ENCODE results near the gene RNF148.

Gene RNF148

GRCh38 chr7:122672536-122672935 is 30.2 kb downstream of the RNF148 start:
- H3K27ac ChIP-seq = no peak overlapping the region
- TF ChIP-seq CTCF (conservative IDR thresholded peaks at IDR 0.05) = no peak

DNA sequence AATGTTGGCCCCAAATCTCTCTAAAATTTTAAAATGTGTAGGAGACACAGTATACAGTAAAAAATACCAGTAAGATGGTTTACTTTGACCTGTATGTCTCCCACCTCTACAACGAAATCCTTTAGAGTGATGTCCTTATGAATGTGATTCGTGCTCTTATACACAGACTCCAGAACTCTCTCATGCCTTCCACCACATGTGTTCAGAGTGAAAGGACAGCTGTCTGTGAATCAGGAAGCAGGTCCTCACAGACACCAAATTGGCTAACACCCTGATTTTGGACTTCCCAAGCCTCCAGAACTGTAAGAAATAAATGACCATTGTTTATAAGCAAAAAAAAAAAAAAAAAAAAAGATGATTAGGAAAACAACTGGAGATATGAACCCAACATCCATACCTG is 39.0 kb downstream of the RNF148 start:
- H3K27ac ChIP-seq = no peak overlapping the region
- no peak for TF ChIP-seq CTCF (conservative IDR thresholded peaks at IDR 0.05)

- no peak overlapping the region for H3K27ac ChIP-seq
- no peak for TF ChIP-seq CTCF (conservative IDR thresholded peaks at IDR 0.05)
These were observed 43.9 kb downstream of the RNF148 start for GRCh38 chr7:122658856-122659255.

DNA sequence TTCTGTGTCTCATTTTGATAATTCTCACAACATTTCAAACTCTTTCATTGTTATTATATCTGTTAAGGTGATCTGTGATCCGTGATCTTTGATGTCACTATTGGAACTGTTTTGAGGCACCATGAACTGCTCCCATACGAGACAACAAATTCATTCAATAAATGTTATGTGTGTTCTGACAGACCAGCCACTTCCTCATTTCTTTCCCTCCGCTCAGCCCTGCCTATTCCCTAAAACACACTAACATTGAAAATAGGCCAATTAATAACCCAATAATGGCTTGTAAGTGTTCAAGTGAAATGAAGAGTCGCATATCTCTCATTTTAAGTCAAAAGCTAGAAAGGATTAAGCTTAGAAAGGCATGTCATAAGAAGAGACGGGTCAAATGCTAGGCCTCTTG is 49.0 kb downstream of the RNF148 start:
- no peak for TF ChIP-seq CTCF (conservative IDR thresholded peaks at IDR 0.05)
- peak overlapping the region; percentile 89 for H3K27ac ChIP-seq

GRCh38 chr7:122652876-122653275 is 49.8 kb downstream of the RNF148 start:
- H3K27ac ChIP-seq = peak overlapping the region; percentile 89
- TF ChIP-seq CTCF (conservative IDR thresholded peaks at IDR 0.05) = no peak

Data from VCaP (cell line).